Measurements from ENCODE around the gene JOSD1.

JOSD1 gene

GRCh38 chr22:38700789-38701628 lies at the start of gene JOSD1:
TSS of gene JOSD1 (minus strand) at chr22:38700943. CDS start at chr22:38699987, 956 bp downstream.
- peak; percentile 94 to 97 for DNase-seq (ENCODE audit: low read depth in 1 of 2, low spot score in 1 of 2)

GRCh38 chr22:38750104-38750503 lies 49.4 kb upstream of the JOSD1 start:
- no peak for DNase-seq (ENCODE audit: low read depth in 1 of 2, low spot score in 1 of 2)

GRCh38 chr22:38748487-38749136 lies 47.9 kb upstream of the JOSD1 start:
- DNase-seq (ENCODE audit: low read depth in 1 of 2, low spot score in 1 of 2) = no peak

GRCh38 chr22:38745676-38746460 lies 45.1 kb upstream of the JOSD1 start:
- DNase-seq (ENCODE audit: low read depth in 1 of 2, low spot score in 1 of 2) = no peak

- DNase-seq (ENCODE audit: low read depth in 1 of 2, low spot score in 1 of 2) = no peak
Observed at GRCh38 chr22:38744981-38745380, 44.2 kb upstream of the JOSD1 start.

- no peak for DNase-seq (ENCODE audit: low read depth in 1 of 2, low spot score in 1 of 2)
Observed at GRCh38 chr22:38742176-38742942, 41.6 kb upstream of the JOSD1 start.

- no peak for DNase-seq (ENCODE audit: low read depth in 1 of 2, low spot score in 1 of 2)
Observed at GRCh38 chr22:38741576-38741975, 40.8 kb upstream of the JOSD1 start.

GRCh38 chr22:38741166-38741565 lies 40.4 kb upstream of the JOSD1 start:
- DNase-seq (ENCODE audit: low read depth in 1 of 2, low spot score in 1 of 2) = no peak

GRCh38 chr22:38740754-38741153 lies 40.0 kb upstream of the JOSD1 start:
- DNase-seq (ENCODE audit: low read depth in 1 of 2, low spot score in 1 of 2) = no peak

- DNase-seq (ENCODE audit: low read depth in 1 of 2, low spot score in 1 of 2) = no peak
Observed at GRCh38 chr22:38740116-38740723, 39.5 kb upstream of the JOSD1 start.

GRCh38 chr22:38739300-38740055 lies 38.7 kb upstream of the JOSD1 start:
- no peak for DNase-seq (ENCODE audit: low read depth in 1 of 2, low spot score in 1 of 2)

- no peak for DNase-seq (ENCODE audit: low read depth in 1 of 2, low spot score in 1 of 2)
Observed at GRCh38 chr22:38738475-38739070, 37.8 kb upstream of the JOSD1 start.

- DNase-seq (ENCODE audit: low read depth in 1 of 2, low spot score in 1 of 2) = no peak
Observed at GRCh38 chr22:38737302-38738060, 36.7 kb upstream of the JOSD1 start.

- DNase-seq (ENCODE audit: low read depth in 1 of 2, low spot score in 1 of 2) = no peak
Observed at GRCh38 chr22:38736257-38736570, 35.5 kb upstream of the JOSD1 start.

GRCh38 chr22:38735465-38736256 lies 34.9 kb upstream of the JOSD1 start:
- DNase-seq (ENCODE audit: low read depth in 1 of 2, low spot score in 1 of 2) = no peak

- DNase-seq (ENCODE audit: low read depth in 1 of 2, low spot score in 1 of 2) = no peak
Observed at GRCh38 chr22:38735126-38735464, 34.4 kb upstream of the JOSD1 start.

- DNase-seq (ENCODE audit: low read depth in 1 of 2, low spot score in 1 of 2) = no peak
Observed at GRCh38 chr22:38734421-38735100, 33.8 kb upstream of the JOSD1 start.

Measured in stimulated activated CD4-positive, alpha-beta T cell treated with anti-CD3 and anti-CD28 coated beads, Interleukin-15, amount 100 ng/mL, for 1 hour (primary cell).